HCT116 (cell line): ENCODE results near the gene TEX29. TPM values are rescaled to one million over a fixed set of nuclear protein-coding genes. Genes with fewer than 3 reads are reported as not detected.

Experiments
- ATAC-seq: fragments of 200-7000 bp; cut with Tn5 transposase; 2 replicates; pipeline ENCODE4 v1.9.1; 2020; ENCODE audit warnings: mild to moderate bottlenecking, moderate library complexity
- BruUV-seq: library from RNA; stranded (reverse); fragments of 400-500 nt; replicated peaks from 2 replicates; lab custom pipeline; 2021; lab: Mats Ljungman, UMichigan
- CTCF ChIA-PET: fragments of 300-600 bp; sonication (Branson Sonifier 250); formaldehyde crosslinking; loops from one replicate; lab custom pipeline; 2021; ENCODE audit warnings: antibody characterized with exemption; lab: Charles Lee
- POLR2A ChIA-PET: fragments of 300-600, 350-600 bp; sonication (Branson Sonifier 250); formaldehyde crosslinking; loops from one replicate; lab custom pipeline; 2021; ENCODE audit warnings: antibody characterized with exemption; lab: Charles Lee
- RAD21 ChIA-PET, 2 experiments: fragments of 300-600 bp; sonication (Branson Sonifier 250); formaldehyde crosslinking; loops; one replicate each; lab custom pipeline; 2023; ENCODE audit warnings: low total read pairs in 2 of 2; ENCODE audit not compliant: uncharacterized antibody in 2 of 2, unreplicated experiment in 2 of 2, low non-redundant PET in 1 of 2; lab: Charles Lee
- DNase-seq: peaks from one replicate; pipeline ENCODE4 v3.0.0-alpha.2; 2010; ENCODE audit warnings: low read depth, low spot score
- H2AFZ ChIP-seq: fragments of 200-600 bp; shearing (Covaris generic), sonication (generic); 2 replicates; pipeline ENCODE4 v1.6.1; 2017; ENCODE audit warnings: low read depth, mixed run types, mixed read lengths, antibody characterized with exemption, low read length; ENCODE audit not compliant: poor library complexity, severe bottlenecking
- H3K27ac ChIP-seq: 2 replicates; pipeline ENCODE4 v1.5.1; 2012; ENCODE audit warnings: low read depth, low read length
- H3K27me3 ChIP-seq: fragments of 200-600 bp; sonication (generic); 2 replicates; pipeline ENCODE4 v1.6.1; 2016; ENCODE audit warnings: mixed run types, low read length, mixed read lengths; ENCODE audit not compliant: insufficient read depth
- H3K36me3 ChIP-seq, 2 experiments: fragments of 200-500 bp in 1 of 2; fragments of 200-600 bp in 1 of 2; sonication (Bioruptor generic) in 1 of 2; sonication (generic) in 1 of 2; 2 replicates each; pipeline versions ENCODE4 v1.5.1 to v1.6.1; 2014 to 2016; ENCODE audit warnings: low read length in 2 of 2, inconsistent platforms in 1 of 2, mixed read lengths in 1 of 2, mixed run types in 1 of 2; ENCODE audit not compliant: insufficient read depth in 2 of 2, control insufficient read depth in 1 of 2
- H3K4me1 ChIP-seq, 2 experiments: fragments of 200-600 bp in 1 of 2; sonication (generic) in 1 of 2; 2 replicates each; pipeline versions ENCODE4 v1.5.1 to v1.6.1; 2012 to 2017; ENCODE audit warnings: low read length in 2 of 2, inconsistent platforms in 1 of 2, mild to moderate bottlenecking in 1 of 2, mixed read lengths in 1 of 2, mixed run types in 1 of 2, moderate library complexity in 1 of 2; ENCODE audit not compliant: insufficient read depth in 2 of 2, control insufficient read depth in 1 of 2
- H3K4me2 ChIP-seq: fragments of 200-600 bp; sonication (generic); 2 replicates; pipeline ENCODE4 v1.6.1; 2017; ENCODE audit warnings: mixed run types, low read length, mixed read lengths
- H3K4me3 ChIP-seq, 2 experiments: fragments of 200-600 bp in 1 of 2; sonication (generic) in 1 of 2; replicated peaks in 1 of 2; 2 replicates each; pipeline ENCODE4 v1.5.1; 2011 to 2016; ENCODE audit warnings: low read length in 2 of 2, control low read depth in 1 of 2, low read depth in 1 of 2, mild to moderate bottlenecking in 1 of 2, mixed read lengths in 1 of 2, mixed run types in 1 of 2
- H3K79me2 ChIP-seq: fragments of 200-600 bp; sonication (generic); 2 replicates; pipeline ENCODE4 v1.6.1; 2017; ENCODE audit warnings: mild to moderate bottlenecking, mixed run types, low read length, moderate library complexity, mixed read lengths; ENCODE audit not compliant: insufficient read depth
- H3K9ac ChIP-seq: fragments of 200-600 bp; sonication (generic); 2 replicates; pipeline ENCODE4 v1.6.1; 2016; ENCODE audit warnings: low read length, mixed read lengths
- H3K9me2 ChIP-seq: fragments of 200-600 bp; sonication (generic), shearing (Covaris generic); 2 replicates; pipeline ENCODE4 v1.6.1; 2017; ENCODE audit warnings: mixed run types, mild to moderate bottlenecking, moderate library complexity; ENCODE audit not compliant: insufficient read depth
- H3K9me3 ChIP-seq, 2 experiments: fragments of 200-500 bp in 1 of 2; fragments of 200-600 bp in 1 of 2; sonication (Bioruptor generic) in 1 of 2; sonication (generic) in 1 of 2; 2 replicates each; pipeline ENCODE4 v1.6.1; 2014 to 2017; ENCODE audit warnings: low read length in 2 of 2, mixed read lengths in 2 of 2, inconsistent platforms in 1 of 2, low read depth in 1 of 2, mild to moderate bottlenecking in 1 of 2, mixed run types in 1 of 2, moderate library complexity in 1 of 2; ENCODE audit not compliant: control insufficient read depth in 1 of 2, insufficient read depth in 1 of 2
- H4K20me1 ChIP-seq: fragments of 200-600 bp; sonication (generic), shearing (Covaris generic); 2 replicates; pipeline ENCODE4 v1.6.1; 2017; ENCODE audit warnings: mixed run types, mild to moderate bottlenecking, moderate library complexity; ENCODE audit not compliant: insufficient read depth
- CTCF ChIP-seq, 3 experiments: fragments of 200-600 bp in 1 of 3; sonication (generic) in 1 of 3; IDR thresholded peaks in 2 of 3; conservative IDR thresholded peaks in 1 of 3; 2 replicates each; pipeline ENCODE4 v1.5.1; 2012 to 2017; ENCODE audit warnings: low read depth in 2 of 3, low read length in 2 of 3, antibody characterized with exemption in 1 of 3, borderline replicate concordance in 1 of 3, control low read depth in 1 of 3, mild to moderate bottlenecking in 1 of 3, mixed read lengths in 1 of 3, mixed run types in 1 of 3, moderate library complexity in 1 of 3; ENCODE audit not compliant: insufficient read depth in 1 of 3
- FOSL1 ChIP-seq: IDR thresholded peaks from 2 replicates; pipeline ENCODE4 v1.6.1; 2012; ENCODE audit warnings: low read depth
- JUND ChIP-seq: IDR thresholded peaks from 2 replicates; pipeline ENCODE4 v1.6.1; 2012
- TCF7L2 ChIP-seq: IDR thresholded peaks from 2 replicates; pipeline ENCODE4 v1.7.0; 2011; ENCODE audit warnings: borderline replicate concordance, inconsistent platforms; ENCODE audit not compliant: insufficient read depth, insufficient read length; ENCODE audit errors: extremely low read depth
- YY1 ChIP-seq: IDR thresholded peaks from 2 replicates; pipeline ENCODE4 v1.6.1; 2011; ENCODE audit warnings: low read length, low read depth, moderate library complexity, mild to moderate bottlenecking; ENCODE audit not compliant: insufficient replicate concordance; ENCODE audit errors: extremely low read depth
- intact Hi-C: fragments of 100-400 bp; cut with micrococcal nuclease; formaldehyde crosslinking; loops from 2 replicates; pipeline ENCODE4 v1.10.0; 2022
- total RNA-seq: library from RNA; stranded (reverse); gene quantifications from one replicate; pipeline ENCODE4 v1.2.1, GENCODE V29; 2021; ENCODE audit not compliant: unreplicated experiment
- TF ChIP-seq, protein P1 (sequence below): IDR thresholded peaks from 2 replicates; pipeline ENCODE4 v1.6.1; 2012; ENCODE audit warnings: low read depth

Gene TEX29
- total RNA-seq, 1 experiment from 2014 or later = not detected

DNA sequence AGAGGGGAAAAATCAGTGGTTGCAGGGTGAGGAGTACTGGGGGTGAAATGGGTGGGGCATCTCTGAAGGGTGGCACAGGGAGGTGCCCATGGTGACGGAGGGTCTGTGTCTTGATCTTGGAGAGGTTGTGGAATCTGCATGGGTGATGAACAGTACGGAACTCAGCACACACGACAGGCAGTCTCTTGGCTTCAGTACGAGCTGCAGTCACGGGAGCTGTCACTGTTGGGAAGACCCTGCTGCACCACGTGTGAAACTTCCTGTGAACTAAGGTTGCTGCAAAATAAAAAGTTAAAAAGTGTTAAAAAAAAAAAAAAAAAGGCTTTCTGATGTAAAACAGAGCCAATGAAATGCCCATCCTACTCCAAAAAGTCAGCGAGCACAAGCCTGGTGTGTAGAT is 34.3 kb downstream of the TEX29 start:
- no TSS peak for BruUV-seq
- TF ChIP-seq JUND = no peak
- TF ChIP-seq YY1 = no peak
- no peak for TF ChIP-seq FOSL1
- no peak for TF ChIP-seq TCF7L2
- TF ChIP-seq CTCF (IDR thresholded peaks at IDR 0.05 in 2 of 3, conservative IDR thresholded peaks at IDR 0.05 in 1 of 3; ENCODE audit: borderline replicate concordance in 1 of 3, insufficient read depth in 1 of 3, low read depth in 2 of 3, low read length in 2 of 3) = no peak
- TF ChIP-seq, protein P1, sequence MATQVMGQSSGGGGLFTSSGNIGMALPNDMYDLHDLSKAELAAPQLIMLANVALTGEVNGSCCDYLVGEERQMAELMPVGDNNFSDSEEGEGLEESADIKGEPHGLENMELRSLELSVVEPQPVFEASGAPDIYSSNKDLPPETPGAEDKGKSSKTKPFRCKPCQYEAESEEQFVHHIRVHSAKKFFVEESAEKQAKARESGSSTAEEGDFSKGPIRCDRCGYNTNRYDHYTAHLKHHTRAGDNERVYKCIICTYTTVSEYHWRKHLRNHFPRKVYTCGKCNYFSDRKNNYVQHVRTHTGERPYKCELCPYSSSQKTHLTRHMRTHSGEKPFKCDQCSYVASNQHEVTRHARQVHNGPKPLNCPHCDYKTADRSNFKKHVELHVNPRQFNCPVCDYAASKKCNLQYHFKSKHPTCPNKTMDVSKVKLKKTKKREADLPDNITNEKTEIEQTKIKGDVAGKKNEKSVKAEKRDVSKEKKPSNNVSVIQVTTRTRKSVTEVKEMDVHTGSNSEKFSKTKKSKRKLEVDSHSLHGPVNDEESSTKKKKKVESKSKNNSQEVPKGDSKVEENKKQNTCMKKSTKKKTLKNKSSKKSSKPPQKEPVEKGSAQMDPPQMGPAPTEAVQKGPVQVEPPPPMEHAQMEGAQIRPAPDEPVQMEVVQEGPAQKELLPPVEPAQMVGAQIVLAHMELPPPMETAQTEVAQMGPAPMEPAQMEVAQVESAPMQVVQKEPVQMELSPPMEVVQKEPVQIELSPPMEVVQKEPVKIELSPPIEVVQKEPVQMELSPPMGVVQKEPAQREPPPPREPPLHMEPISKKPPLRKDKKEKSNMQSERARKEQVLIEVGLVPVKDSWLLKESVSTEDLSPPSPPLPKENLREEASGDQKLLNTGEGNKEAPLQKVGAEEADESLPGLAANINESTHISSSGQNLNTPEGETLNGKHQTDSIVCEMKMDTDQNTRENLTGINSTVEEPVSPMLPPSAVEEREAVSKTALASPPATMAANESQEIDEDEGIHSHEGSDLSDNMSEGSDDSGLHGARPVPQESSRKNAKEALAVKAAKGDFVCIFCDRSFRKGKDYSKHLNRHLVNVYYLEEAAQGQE = no peak

More for the DNA sequence above, 34.3 kb downstream of the TEX29 start:
- Histone ChIP-seq H2AFZ (no peak overlapping the region), H3K36me3 (no peaks in the 10 kb centered on the region), H3K27me3 (peaks cover 41% of the 10 kb centered on the region), H4K20me1 (no peaks in the 10 kb centered on the region), H3K4me1 (no peaks in the 10 kb centered on the region), H3K9ac (no peak overlapping the region), H3K27ac (no peak overlapping the region), H3K9me2 (no peaks in the 10 kb centered on the region), H3K4me3 (no peak overlapping the region), H3K4me2 (no peak overlapping the region), H3K9me3 (no peaks in the 10 kb centered on the region), H3K79me2 (no peaks in the 10 kb centered on the region)
- POLR2A ChIA-PET = no interaction called here
- intact Hi-C loops = no loop called here
- DNase-seq = no peak
- RAD21 ChIA-PET = no interaction called here
- ATAC-seq = no peak
- CTCF ChIA-PET = no interaction called here
